Stimulated activated CD8-positive, alpha-beta memory T cell treated with anti-CD3 and anti-CD28 coated beads, Interleukin-12 subunit alpha, Interleukin-12 subunit beta, amount 100 ng/mL, for 24 hours (primary cell): Measurements from ENCODE around the gene ERC2.

Experiments
- DNase-seq: peaks from one replicate; pipeline ENCODE4 v3.0.0-alpha.2; 2020; ENCODE audit errors: extremely low read depth

The ERC2 gene

DNA sequence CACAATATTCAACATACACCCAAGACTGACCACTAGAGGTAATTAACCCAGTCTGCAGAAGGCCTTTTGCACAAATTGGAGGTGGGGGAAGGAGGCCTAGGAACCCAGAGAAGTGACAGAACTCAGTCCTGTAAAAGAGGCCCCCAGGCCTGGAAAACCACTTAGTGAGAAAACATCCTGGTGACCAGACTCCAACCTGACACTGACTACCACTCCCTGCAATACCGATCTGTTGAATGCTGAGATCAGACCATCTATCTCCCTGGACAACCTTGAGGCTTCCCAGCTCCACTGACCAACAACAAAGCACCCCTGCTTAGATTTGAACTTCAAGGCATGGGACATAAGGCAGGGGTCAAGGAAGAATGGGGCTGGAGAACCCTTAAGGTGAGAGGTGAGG, 719.2 kb downstream of the ERC2 start:
- no peak for DNase-seq

DNA sequence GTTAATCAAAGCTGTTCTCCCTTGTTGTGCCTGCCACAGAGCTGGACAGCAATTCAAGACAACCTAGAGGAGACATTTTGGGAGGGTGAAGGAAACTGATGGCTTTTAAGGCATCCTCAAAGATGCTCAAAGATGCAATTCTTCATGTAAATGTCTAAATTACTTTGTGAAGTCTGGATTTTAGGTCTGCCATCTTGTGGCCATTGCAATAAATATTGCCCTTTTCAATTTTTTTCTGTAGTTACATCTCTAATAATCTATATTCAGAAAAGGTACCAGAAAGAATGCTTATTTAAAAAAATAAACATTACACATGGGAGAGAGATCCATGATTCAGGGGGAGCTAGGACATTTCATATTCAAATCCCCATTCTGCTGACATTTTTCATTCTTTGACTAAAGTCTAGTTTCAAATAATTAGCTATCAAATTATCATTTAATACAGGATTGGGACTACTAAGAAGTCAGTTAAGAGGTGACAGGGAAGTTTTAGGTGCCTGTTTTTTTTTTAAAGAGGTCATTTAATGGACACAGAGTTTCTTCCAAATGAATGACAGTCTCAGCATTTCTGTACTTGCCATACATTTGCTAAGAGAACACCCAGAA, 721.4 kb downstream of the ERC2 start:
- DNase-seq: no peak

DNA sequence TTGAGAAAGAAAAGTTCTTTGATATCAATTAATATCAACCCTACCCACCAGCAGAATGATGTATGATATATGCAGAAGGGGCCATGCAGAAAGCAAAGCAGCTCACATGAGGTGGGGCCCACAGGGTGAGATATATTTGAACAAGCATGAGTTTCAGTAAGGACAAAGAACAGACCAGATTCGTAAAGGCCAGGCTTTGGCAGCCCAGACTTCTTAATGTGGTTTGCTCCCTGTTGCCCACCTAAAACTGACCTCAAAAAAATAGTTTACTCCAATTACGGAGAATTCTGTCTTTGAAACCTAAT, 725.5 kb downstream of the ERC2 start:
- DNase-seq: no peak

DNA sequence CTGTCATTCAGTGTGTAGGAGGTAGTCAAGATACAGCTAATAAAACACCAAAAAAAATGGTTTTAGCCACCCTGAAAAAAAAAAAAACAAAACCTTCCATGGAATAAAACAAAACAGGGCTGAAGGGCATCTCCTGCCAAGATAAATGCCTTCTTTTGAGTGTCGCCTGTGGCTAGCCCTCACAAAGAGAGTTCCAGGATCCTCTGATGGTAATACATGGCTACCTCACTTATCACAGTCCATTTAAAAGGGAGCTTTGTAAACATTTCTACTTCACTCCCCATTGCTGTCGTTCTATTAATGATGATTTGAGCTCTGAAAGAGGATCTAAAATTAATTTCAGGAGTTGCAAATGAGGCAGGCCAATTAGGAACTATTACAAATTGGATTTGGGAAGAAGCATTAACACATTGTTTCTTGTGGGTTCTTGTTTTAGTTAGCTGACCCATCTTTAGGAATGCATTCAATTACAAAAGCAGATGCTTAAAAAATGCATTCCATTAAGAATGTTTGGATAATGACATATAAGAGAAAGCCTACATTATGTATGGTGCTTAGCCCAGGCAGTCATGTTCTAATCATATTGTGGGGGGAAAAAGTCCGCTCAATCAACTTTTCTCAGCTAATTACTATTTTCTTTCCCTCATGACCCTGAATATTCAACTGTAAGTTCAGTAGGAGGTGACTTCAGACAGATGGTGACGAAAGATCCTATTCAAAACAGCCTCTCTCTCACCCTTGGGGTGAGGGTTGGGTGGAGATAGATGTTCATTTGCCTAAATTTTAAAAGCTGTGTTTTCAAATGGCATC, 726.0 kb downstream of the ERC2 start:
- DNase-seq: no peak

DNA sequence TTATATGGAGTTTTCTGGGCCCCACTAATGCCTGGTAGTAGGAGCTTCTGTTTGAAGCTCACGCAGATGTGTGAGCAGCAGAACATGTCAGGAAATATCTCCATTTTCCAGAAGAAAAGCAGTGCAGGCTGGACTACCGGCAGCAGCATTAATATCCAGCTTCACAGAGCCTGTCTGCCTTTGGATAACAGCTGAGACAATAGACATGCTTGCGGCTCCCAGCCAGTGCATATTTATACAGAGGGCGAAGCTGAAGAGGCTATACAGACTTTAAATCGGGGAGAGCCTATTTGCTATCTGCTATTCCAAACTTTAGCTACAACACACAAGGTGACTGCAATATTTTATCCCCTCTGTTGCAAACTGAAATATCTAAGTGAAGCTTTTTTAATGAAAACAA, 731.1 kb downstream of the ERC2 start:
- no peak for DNase-seq

DNA sequence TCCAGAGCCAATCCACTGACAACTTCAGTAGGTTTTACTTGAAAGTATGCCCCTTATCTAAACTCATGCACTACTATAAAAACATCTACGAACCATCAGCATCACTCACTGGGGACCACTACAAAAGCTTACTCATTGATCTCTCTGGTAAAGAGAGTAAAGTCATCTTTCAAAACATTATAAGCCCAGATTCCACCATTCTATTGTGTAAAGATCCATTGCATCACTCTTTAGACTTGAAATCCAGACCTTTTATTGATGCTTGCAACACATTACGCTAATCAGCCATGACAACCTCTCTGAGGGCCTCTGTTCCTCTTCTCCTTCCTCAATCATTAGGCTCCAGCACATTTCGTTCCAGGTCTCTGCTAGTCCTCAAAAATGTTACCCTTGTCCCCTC, 732.3 kb downstream of the ERC2 start:
- DNase-seq: no peak

DNA sequence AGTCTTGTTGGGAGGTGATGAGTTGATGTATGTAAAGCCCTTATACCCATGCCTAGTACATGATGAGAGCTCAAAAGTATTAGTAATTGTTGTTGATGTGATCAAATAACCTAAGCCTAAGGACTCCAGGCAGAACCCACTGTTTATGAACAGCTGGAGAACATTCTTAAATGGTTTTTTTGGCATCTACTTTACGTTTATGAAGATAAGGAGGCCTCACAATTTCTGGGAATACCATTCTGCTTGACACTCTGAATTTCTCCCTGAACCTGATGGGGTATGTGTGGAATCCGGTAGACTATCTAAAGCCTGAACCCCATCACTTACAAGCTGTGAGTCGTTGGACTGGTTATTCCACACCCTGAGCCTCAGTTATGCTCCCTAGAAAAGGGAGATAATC, 736.5 kb downstream of the ERC2 start:
- no peak for DNase-seq

DNA sequence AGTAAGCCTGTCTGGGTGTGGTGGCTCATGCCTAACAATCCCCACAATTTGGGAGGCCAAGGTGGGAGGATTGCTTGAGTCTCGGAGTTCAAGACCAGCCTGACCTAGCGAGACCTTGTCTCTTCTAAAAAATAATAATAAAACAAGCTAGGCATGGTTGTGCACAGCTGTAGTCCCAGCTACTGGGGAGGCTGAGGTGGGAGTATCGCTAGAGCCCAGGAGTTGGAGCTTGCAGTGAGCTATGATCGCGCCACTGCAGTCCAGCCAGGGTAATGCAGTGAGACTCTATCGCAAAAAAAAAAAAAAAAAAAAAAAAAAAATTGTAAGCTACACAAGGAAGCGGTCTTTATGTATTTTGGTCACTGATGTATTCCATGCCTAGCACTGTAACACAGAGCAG, 738.7 kb downstream of the ERC2 start:
- DNase-seq: no peak

DNA sequence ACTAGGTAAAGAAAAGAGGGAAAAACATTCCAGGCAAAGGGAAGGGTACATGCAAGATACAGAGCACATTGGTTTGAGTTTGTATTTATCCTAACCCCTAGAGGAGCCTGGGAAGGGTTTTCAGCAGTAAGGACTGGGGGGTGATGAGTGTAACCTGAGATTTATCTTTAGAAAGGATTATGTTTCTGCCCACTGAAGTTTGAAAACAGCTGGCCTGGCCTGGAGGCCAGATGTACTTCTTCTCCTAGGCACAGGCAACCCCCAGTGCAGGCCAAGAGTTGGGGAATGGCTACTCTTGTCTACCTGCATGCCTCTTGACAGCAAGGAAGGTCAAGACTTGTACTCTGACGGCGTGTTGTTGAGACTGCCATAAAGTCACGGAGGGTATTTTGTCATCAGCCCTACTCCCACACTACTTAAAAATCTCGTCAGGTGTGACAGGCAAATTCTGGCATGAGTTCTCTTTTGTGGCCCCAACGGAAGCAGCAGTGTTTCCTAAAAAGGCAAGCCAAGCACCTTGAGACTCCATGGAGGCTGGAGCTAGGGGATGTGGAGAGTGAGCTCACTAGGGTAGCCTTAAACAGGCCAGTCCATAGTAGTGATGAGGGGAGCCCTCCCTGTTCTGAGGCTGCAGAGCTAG, 739.7 kb downstream of the ERC2 start:
- no peak for DNase-seq

DNA sequence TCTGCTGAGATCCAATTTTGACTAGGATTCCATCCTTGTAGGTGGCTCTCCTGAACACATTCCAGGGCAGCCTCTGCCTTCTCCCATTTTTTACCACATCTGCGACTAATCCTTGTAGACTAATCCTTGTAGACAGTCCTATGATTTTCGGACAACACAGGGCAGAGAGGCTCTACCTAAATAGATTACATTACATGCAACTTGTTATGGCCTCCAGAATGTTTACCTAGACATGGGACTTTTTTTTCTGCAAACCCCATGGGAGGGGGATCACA, 741.8 kb downstream of the ERC2 start:
- no peak for DNase-seq

DNA sequence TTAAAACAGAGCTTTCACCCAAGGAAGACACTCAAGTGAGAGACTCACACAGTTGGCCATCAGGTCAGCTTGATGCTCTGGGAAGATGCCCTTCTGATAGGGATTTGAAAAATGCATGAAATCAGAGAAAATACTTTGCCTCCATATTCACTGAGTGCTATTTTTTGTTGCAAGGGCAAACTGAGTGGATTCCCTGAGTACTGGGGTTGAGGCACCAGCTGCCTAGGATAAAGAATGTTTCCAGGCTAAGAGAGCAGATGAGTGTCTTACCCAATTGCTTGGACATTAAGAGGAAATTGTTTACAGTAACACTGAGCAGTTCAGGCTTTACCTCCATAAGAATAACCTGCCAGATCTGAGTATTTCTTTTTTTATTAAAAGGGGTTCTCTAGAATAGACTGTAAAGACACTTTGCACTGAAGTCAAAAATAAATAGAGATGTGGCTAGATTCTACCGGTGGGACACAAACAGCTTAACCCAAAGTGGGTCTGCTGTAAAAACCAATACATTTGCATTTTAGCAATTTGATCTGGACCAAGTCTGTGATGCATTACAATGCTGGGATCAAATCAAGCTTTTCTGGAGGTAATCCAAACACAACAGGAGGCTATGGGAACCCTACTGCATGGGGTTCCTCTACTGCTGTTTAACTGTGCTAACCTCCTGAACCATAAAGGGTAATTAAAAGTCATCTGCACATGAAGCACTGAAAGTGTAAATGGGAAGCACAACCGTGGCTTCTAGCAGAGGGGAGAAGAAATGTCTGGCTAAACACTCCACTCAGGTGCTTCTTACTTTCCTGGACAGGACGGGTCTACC, 742.4 kb downstream of the ERC2 start:
- DNase-seq: no peak

DNA sequence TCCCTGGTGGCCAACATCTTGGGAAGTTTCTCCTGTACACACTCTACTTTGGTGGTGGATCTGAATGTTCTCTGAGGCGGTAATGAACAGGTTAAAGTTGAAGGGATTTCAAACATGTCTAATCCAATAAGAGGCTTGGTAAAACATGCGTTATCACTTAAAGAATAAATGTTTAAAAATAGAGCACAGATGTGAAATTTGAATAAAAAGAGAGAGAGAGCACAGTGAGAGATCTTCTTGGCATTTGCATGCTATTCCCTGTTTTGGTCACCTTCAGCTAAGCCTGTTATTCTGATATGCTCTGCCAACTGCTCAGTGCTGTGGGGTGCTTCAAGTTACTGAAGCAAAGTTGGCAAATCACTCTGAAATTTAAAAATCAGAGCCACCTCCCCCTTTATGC, 743.4 kb downstream of the ERC2 start:
- no peak for DNase-seq

DNA sequence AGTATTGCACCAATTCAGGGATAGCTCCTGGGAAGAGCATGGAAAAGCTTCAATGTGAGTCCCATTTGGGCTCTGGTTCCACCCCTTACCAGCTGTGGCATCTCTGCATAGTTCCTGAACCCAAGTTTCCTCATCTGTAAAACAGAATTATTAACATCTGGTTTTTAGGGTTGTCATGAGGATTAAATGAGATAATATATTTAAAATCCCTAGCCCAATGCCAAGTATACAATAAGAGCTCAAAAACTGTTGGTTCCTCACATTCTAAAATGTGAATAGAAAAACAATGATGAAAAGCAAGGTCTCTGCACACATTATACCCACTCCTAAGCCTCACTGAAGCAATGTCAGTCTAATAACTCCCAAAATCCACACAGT, 743.9 kb downstream of the ERC2 start:
- no peak for DNase-seq

DNA sequence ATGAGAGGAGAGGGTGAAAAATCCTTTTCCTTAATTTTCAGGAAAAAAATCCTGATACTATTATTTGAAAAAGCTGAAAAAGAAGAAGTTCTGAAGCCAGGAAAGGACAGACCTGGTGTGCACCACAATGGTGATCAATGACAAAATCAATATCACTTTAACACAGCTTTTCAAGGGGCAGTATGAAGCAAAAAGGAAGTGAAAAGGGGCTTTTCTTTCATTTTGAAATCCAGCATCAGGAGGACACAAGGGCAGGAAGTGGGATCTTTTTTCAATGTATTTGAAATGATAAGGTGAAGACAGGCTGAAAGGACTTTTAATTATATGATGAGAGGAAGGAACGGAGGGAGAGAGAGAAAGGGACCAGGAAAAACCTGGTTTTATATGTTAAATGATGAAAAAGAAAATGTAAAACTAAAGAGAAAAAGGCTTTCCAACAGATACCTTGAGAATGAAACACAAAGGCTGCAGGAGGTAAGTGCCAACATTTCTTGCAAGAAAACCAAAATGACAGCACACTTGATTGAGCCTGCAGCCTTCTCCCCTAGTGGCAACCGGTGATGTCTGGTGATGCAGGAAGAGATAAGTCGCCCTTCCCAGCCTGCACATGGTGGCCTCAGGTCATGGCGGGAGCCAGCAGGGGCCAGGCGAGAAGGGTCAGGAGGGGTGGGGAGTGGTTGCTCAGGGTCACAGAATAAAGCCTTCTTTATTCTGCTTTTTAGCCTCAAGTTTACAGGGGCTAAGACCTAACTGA, 744.4 kb downstream of the ERC2 start:
- DNase-seq: no peak

DNA sequence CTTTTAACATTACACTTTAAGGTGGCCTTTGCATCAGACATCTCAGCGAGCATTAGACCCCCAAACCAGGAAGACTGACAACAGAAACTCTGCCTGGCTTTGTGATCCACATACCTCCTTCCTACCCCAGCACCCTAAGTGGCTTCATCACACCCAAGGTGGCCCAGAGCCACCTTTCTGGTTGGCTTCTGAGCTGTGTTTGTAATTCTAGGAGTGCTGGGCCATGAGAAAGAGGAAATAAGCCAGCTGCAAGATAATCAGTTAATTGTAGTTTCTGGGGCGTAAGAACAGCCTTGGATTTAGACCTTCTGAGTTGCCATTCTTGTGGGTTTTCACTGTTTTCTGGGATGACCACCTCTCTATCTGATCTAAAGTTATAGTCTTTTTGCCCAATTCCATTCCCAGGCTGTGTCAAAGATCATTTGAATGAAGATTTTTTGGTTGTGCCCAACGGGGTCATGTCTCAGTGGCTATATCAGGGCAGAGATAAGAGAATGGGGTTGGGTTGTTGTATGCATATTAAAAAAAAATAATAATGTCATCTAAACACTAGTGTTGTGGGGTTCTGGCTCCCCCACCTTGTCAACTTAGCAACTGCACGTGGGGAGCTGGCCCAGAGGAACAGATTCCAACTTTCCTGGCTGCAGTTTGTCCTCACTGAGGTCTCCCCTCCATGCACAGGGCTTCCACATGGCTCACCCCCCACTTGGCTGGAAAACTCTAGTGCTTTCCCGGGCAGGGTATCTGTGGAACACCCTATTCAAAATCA, 746.4 kb downstream of the ERC2 start:
- no peak for DNase-seq

DNA sequence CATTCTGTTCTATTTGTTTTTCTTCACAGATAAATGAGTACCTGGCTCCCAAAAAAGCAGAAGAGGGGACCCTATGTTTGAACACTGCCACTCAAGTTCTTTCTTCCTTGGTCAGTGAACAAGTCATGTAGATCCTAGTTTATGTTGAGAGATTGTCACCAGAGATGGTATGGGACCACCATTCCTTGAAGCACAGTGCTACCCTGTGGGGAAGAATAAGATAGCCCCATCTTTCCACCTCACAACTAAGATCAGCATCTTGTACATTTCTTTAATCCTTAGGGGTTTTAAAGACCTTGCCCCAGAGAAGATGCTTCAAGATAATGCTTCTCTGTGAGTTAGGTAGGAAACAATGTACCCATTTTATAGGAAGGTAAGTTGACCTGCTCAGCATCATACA, 747.7 kb downstream of the ERC2 start:
- DNase-seq: no peak

DNA sequence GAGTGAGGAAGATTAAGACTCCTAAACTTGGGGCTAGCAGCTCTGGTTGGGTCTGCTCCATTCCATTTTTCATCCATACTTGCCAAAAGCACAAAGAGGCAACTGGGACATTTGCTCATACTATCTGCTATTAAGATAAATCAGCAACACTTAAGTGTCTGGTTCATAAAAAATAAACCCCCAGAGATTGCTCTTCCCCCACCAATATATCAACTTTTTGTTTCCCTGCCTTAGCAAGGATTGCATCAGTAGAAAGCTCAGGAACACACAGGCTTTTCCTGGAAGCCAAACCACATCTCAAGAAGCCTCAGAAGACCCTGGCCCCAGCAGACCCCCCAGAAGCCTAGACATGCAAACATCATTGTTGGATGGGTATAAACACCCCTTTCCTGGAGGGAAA, 748.8 kb downstream of the ERC2 start:
- no peak for DNase-seq

DNA sequence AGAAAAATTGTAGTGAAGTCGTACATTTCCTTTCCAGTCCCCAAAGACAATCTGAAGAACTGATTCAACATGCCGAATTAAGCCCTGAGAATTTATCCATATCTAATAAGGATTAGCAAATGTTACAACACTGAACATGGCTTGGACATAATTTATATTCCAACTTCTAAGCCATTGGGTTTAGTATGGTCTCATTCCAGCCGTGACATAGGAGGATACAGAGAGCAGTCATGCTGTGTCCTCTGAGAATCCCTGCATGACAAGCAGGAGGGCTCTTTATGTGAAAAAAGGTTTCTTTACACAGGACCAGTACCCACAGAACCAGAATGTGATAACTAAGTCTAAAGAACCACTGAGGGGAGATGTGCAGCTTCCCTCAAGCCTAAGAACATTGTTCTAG, 749.3 kb downstream of the ERC2 start:
- DNase-seq: no peak

DNA sequence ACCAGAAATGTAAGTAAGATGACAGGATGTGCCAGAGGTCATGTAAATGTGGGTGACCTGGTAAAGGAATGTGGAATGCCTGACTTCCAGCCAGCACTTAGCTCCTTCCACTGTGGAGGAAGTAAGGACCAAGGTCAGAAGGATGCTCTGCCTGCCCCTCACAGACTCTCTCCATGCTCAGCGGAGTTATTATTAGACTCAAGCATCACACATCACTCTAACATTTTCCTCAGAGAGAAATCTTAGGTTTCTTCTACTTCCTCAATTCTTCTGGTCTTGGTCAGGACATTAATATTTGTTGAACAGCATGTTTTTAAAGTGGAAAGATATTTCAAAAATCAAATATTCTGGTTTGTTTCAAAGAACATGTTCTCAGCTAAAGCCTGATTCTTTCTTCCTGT, 749.7 kb downstream of the ERC2 start:
- no peak for DNase-seq

DNA sequence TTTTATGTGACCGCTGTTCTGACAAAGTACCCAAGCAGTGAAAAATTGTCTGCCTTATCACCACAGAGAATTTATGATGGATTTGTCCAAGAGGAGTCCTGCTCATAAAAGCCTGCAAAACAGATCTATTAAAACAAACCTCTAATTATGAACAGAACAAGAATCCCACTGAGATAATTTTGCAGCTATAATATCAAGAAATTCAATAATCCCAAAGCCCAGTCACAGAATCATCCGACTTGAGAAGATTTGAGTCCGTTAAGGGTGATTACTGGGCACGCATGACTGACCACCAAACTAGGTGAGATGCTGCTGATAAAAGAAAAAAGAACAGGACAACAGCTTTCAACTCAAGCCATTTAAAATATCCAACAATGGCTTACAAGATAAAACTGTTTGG, 750.2 kb downstream of the ERC2 start:
- no peak for DNase-seq

DNA sequence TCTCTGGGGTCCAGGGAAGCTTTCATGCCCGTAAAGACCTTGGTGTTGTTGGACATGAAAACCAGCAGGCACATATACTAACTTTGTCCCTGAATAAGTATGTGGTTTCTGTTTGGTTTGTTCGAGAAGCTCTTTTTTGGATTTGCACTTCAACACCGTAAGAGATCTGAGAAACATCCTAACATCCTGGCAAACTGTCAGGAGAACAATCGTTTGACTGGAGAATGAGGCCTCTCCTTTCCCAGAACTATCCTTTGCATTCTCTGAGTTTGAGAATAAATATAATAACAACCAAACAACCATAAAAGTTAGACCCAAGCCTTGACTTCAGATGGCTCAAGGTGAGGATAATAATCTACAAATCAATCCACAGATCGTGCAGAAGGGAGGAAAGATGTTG, 750.8 kb downstream of the ERC2 start:
- DNase-seq: no peak
